Epithelial cell of proximal tubule (primary cell): ENCODE measurements around the gene RER1. TPM values are rescaled to one million over a fixed set of nuclear protein-coding genes. Genes with fewer than 3 reads are reported as not detected.

ENCODE experiments used
- DNase-seq: peaks from one replicate; pipeline ENCODE4 v3.0.0-alpha.2; 2011; ENCODE audit warnings: low read depth
- H3K4me3 ChIP-seq: 2 replicates; pipeline ENCODE4 v1.5.1; 2011; ENCODE audit warnings: low read depth, mild to moderate bottlenecking, low read length
- CTCF ChIP-seq: conservative IDR thresholded peaks from 2 replicates; pipeline ENCODE4 v1.5.1; 2012; ENCODE audit warnings: low read depth, mild to moderate bottlenecking, low read length
- total RNA-seq: library from RNA; depleted of rRNA; stranded (reverse); fragments of >200 nt; gene quantifications from 2 replicates; pipeline ENCODE4 v1.2.3, GENCODE V29; 2015

Gene RER1
- total RNA-seq, 1 donor from 2014 or later = 185 TPM

DNA sequence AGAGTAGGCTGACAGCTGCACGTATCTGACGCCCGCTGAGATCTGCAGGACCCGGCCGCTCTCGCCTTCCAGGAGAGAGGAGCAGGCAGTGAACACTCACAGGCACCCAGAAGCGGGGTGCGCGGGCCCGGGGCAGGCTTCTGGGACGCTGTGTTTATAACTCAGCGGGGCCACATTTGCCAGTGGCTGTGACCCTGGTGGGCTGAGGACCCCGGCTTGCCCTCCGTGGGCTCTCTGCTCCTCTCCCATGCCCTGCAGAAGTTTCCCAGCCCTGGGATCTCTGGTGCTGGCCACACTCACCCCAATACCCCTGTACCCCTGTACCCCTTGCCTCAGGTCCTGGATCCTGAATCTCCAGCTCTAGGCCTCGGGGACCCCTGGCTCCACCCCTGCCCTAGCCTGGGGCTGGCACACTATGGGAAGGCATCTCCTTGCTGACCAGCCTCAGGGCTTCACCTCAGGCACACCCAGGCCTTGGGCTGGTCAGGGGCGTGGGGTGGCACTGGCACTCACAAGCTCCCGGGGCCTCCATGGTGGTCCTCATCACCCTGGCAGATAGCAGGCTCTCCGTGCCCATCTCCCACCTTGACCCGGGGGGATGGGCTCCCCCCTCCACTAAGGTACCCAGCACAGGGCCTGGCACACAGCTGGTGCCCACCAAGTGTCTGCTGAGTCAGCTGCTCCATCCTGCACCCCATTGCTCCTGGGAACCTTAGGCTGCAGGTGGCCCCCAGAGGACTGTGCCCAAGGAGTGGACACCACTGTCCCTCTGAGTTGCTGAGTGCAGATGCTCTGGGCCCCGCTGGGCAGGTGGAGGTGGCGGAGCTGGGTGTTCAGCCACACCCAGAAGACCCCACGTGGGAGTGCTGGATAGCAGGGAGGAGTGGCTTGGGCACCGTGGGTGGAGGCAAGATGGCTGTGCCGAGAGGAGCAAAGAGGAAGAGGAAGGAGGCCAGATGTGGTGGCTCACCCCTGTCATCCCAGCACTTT is 32.7 kb upstream of the RER1 start:
- DNase-seq = no peak
- no peak for TF ChIP-seq CTCF
- H3K4me3 ChIP-seq = no peak overlapping the region

DNA sequence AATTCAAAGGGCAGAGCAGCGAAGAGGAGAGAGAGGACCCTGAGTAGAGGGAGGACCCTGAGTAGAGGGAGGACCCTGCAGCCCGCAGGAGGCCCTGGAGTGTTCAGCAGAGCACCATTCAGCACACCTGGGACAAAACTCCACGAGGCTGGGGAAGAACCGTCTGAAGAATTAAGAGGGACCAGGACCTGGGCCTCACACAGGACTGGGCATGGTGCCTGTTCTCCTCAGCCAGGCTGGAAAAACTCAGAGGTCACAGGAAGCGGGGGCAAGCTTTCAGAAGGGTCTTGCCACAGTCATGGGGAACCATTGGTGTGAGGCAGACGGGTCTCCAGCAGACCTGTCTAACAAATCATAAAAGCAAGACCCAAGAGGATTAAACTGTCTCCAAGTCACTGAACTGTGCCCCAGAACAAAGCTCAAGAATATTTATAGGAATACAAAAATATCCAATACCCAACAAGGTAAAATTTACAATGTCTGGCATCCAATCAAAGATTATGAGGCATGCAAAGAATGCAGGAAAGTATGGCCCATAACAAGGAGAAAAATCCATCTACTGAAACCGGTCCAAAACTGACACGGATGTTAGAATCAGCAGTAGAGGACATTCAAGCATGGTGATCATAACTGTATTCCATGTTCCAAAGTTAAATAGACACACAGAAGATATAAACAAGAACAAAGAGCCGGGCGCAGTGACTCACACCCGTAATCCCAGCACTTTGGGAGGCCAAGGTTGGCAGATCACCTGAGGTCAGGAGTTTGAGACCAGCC is 30.9 kb upstream of the RER1 start:
- TF ChIP-seq CTCF = no peak
- no peak overlapping the region for H3K4me3 ChIP-seq
- DNase-seq = no peak

DNA sequence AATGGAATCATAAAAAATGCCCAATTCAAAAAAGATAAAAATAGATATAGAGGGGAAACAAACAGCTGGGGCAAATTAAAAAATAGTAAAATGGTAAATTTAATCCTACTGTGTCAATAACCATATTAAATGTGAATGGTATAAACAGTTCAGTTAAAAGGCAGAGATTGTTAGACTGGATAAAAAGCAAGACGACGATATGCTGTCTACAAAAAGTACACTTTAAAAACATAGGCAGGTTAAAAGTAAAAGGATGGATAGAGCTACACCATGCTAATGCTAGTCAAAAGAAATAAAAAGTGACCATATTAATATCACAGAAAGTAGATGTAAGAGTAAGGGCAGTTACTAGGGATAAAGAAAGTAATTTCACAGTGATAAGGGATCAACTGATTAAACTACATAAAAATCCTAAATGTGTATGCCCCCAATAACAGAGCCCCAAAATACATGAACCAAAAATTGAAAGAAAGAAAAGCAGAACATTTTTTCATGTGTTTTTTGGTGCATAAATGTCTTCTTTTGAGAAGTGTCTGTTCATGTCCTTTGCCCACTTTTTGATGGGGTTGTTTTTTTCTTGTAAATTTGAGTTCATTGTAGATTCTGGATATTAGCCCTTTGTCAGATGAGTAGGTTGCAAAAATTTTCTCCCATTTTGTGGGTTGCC is 27.7 kb upstream of the RER1 start:
- TF ChIP-seq CTCF = no peak
- DNase-seq = no peak
- H3K4me3 ChIP-seq = no peak overlapping the region

- H3K4me3 ChIP-seq = no peak overlapping the region
- no peak for TF ChIP-seq CTCF
Measured at GRCh38 chr1:2368053-2368744, 23.4 kb upstream of the RER1 start.

GRCh38 chr1:2372551-2373490 is 18.8 kb upstream of the RER1 start:
- H3K4me3 ChIP-seq = no peak overlapping the region
- TF ChIP-seq CTCF = no peak
- DNase-seq = no peak

More at GRCh38 chr1:2368053-2368744, 23.4 kb upstream of the RER1 start:
- DNase-seq = no peak
